HG02973 (cell line): Measurements from ENCODE around the gene EPB41.
"Not testable (repeated sequence)": the region's sequence is repeated elsewhere in the genome, so short reads cannot be mapped to it uniquely, and the experiment has no call there.

ENCODE experiments used
- ATAC-seq: cut with Tn5 transposase; IDR thresholded peaks from one replicate; pipeline ENCODE4 v1.9.1; 2021; ENCODE audit warnings: moderate library complexity; ENCODE audit not compliant: unreplicated experiment

The EPB41 gene

DNA sequence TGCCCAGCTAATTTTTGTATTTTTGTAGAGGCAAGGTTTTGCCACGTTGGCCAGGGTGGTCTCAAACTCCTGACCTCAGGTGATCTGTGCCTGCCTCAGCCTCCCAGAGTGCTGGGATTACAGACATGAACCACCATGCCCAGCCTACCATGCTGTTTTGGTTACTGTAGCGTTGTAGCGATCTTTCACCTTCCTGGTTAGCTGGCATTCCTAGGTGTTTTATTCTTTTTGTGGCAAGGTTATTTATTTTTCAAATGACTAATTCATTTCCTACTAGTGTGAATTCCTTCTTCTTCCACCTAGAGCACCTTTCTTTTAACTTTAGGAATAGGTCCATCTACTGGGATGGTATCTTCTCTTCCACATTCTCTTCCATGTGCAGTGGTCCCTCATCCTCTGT lies 180.1 kb downstream of the EPB41 start:
- no peak for ATAC-seq

DNA sequence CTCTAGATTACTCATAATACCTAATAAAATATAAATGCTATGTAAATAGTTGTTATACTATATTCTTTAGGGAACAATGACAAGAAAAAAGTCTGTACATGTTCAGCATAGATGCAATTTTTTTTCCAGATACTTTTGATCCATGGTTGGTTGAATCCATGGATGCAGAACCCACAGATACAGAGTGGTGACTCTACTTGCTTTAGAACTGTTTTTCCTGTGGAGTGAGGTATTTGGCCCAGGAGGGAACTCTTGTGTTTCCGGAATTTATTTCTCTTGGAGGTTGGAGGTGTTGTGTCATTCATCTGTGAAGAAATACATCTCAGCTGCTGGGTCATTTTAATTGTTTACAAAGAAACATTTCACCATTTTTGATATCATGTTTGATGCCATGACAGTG lies 180.6 kb downstream of the EPB41 start:
- ATAC-seq = no peak

DNA sequence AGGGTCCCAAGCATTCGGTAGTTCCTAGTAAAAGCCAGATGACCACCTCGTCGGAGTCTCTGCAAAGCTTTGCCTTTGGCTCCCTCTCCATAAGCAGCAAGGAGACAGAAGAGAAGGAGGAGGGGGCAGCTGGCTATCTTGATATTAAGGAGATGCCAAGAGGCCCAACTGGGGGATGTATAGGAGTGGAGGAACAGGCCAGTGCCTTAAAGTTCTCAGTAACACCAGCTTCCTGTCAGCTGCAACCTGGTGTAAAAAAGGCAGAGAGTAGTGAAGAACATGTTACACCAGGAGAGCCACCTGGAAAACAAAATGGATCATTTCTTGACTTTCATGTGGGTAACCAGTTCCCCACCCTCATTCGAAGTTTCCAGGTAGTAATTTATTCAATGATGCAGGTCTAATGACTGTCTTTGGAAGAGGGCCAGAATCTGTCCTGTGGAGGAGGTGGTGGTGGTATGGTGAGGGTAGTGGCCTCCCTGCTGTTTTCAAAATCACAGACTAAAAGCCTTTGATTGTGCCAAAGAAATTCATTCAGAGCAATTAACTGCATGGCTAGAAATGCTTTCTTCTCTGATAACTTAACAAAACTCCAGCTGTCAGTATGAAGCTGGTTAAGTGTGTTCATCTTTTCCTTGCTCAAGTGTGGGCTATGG lies 182.0 kb downstream of the EPB41 start:
- ATAC-seq = no peak

DNA sequence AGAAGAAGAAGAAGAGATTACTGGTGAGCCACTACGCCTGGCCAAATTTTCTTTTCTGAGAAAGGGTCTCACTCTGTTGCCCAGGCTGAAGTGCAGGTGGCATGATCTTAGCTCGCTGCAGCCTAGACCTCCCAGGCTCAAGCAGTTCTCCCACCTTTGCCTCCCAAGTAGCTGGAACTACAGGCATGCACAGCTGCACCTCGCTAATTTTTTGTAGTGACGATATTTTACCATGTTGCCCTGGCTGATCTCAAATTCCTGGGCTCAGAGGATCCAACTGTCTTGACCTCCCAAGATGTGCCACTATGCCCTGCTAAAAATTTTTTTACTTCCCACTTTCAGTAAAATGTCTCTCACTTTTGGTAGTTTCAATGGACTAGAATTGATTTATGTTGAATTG lies 184.9 kb downstream of the EPB41 start:
- no peak for ATAC-seq

DNA sequence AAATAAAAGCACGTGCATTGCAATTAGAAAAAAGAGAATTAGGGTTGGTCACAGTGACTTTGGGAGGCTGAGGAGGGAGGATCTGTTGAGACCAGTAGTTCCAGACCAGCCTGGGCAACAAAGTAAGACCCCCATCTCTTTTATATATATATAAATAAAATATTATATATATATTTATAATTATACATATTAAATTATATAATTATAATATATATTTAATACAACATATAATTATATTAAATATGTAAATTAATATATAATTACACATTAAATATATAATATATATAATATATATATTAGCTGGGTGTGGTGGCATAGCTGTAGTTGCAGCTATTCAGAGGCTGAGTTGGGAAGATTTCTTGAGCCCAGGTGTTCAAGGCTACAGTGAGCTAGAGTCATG lies 186.1 kb downstream of the EPB41 start:
- ATAC-seq = no peak

DNA sequence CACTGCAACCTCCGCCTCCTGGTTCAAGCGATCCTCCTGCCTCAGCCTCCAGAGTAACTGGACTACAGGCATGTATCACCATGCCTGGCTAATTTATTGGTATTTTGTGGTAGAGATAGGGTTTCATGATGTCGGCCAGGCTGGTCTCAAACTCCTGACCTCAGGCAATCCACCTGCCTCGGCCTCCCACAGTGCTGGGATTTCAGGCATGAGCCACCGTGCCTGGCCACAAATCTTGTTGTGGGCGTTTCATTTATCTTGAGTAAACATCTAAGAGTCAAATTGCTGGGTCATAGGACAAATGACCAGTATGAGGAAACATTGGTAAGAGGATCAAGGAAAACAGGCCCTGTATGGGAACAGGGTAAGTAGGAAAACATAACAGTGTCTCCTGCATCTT lies 191.5 kb downstream of the EPB41 start:
- ATAC-seq = no peak

DNA sequence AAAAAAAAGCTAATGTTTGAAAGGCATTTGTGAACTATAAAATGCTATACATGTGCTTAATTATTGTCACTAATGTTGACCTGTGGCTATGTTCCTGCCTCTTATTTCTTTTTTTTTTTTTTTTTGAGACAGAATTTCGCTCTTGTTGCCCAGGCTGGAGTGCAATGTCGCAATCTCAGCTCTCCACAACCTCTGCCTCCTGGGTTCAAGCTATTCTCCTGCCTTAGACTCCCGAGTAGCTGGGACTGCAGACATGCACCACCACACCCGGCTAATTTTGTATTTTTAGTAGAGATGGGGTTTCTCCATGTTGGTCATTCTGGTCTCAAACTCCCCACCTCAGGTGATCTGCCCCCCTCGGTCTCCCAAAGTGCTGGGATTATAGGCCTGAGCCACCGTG lies 193.7 kb downstream of the EPB41 start:
- ATAC-seq = not testable (repeated sequence)

DNA sequence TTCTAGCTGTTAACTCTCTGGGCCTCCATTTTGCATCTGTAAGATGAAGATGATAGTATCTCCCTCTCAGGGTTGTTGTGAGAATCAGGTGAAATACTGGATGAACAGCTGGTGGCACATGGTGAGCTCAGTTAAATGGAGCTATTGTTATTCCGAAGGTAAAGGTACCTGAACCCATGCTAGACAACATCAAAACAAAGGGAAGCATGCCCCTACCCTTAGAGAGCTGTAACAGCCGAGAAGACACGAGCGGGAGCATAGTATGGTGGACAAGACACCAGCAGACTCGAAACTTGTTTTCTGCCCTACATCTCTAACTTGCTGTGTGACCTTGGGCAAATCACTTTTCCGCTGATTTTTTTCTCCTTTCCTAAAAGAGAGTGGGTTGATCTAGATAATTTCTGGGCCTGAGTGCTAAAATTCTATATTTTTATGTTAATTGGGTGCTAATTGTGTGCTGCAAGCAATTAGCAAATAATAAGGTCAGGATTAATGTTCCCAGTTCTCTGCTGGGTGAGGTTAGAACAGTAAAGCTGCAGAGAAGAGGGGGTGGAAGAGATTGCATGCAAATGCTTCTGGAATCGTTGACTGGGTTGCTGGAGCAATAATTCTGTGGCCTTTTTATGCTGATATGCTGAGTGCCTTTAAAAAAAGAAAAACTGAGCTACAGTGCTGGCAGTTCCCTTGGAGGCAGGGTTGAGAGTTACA lies 198.5 kb downstream of the EPB41 start:
- ATAC-seq = no peak

DNA sequence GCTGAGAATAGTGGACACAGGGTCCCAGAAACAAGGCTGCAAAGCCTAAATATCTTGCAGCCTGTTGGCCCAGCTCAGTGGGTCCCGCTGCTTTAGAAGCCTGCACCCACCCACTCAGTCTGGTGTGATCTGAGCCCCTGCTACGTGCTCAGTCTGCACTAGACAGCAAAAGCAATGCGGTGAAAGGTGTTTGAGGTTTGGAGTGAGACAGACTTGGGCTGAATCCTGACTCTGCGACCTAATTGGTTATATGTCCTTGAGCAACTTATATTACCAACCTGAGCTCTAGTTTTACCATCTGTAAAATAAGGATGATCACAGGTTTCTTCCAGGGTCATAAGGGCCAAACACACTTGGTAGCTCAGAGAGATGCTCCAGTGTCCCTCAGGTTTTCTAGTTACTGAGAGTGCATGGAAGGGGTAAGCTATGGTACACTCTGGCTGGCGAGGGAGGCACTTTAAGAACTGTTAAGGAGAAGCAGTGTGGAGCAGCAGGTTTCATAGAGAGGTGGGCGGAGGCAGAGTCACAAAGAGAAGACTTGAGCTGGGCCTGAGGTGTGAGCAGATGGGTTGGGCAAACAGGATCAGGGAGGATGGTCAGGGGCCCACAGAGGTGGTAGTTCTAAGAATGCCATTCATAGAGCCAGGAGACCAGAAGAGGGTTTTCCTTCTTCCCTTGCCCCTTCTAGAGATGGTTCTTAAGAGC lies 199.2 kb downstream of the EPB41 start:
- ATAC-seq = no peak

DNA sequence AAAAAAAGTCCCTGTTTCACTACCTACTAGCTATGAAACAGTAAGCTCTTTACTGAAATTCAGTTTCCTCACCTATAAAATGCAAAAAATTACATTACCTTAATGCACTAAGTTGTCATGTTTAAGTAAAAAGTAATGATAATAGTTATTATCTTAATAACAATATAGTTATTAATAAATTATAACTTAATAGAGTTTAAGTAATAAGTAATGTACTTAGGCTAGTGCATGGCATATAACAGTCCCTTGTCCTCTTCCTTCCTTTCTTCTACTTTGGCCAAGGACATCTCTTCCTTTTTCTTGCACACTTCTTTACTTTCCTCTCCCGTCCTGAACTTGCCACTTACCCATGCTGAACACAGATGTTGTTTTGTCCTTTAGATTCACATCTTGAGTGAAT lies 200.3 kb downstream of the EPB41 start:
- no peak for ATAC-seq

DNA sequence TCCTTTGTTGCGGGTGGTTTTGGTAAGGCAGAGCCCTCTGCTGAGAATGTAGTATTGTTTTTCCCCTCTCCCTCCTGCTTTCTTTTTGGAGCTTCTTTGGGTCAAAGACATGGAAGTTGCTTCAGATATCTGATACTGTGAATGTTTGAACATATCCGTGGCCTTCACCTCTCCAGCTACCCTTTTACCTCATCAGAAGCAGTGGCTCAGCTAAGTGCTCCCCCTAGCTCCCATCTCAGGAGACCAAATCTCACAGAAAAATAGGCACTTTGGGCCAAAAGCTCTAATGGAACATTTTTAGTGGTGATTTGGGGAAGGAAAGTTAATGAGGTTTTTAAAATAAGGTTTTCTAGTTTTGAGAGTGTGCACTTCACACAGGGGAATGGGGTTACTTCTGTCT lies 203.0 kb downstream of the EPB41 start:
- no peak for ATAC-seq

DNA sequence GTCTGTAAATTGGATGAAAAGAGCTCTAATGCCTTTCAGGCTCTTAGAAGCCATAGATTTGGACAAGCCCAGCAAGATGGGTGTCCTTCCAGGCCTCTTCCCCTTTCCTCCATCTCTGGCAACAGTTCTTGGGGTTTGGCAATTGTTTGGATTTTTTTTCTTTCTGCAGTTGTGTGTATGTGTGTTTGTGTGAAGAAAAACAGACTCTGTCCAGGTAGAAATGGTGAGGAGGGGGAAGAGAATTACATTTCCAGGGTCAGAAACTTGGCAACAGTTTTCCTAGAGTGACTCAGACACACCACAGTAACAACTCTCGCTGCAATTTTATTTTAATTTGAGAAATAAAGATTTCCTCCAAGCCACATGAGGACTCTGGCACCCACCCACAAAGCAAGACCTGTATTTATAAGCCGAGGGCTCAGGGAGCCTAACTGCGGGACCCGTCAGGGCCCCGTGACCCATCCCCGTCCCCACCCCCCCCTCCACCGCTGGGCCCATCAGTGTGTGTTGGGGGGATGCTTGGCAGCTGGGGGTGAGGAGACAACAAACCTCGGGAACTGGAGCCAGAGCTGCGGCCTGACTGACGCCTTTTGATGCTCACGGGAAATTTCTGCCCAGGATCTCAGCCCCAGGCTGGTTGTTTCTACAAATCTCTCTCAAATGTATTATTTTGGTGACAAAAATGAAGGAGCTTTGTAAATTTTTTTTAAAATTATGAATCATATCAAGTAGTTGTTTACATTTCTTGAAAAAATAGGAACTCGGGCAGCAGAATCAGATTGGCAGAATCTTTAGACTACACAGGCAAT lies 205.0 kb downstream of the EPB41 start:
- ATAC-seq = no peak

DNA sequence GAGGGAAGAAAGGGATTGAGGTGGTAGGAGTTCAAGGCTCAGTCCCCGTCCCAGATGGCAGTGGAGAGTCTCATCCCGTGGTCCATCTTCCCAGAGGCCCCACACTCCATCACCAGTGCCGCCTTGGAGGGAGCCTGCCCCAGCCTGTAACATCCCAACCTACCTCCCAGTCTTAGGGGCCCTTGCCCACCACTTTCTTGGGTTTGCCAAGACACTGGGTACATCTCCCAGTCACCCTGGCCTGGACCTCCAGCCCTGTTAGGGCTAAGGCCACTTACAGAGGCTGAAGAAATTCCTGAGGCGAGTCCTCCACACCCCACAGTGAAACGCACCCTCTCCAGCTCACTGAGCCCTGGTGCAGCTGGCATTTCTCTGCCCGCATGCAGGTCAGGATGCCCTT lies 206.0 kb downstream of the EPB41 start:
- ATAC-seq = no peak

DNA sequence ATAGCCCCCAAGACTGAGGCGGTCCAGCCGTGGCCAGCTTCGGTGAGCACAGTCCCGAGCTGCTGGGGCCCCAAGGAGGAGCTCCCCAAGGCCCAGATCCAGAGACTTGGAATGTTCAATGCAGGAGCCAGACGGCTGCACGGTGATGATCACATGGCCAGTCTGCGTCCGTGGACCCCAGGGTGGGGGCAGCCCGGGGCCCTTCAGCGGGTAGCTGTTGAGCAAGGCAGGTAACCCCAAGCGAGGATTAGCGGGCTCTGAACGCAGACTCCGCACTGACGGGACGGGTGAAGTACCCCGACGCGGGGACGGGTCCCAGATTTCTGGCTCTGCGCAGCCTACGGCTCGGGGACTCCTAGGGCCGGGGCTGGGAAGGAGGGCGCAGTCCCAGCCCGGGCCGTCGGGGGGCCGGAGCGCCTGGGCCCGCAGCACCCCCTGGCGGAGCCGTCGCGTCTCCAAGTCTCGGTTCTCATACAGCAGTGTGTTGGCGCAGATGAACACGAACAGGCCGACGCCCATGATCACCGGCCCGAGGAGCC lies 206.6 kb downstream of the EPB41 start:
- ATAC-seq = no peak

DNA sequence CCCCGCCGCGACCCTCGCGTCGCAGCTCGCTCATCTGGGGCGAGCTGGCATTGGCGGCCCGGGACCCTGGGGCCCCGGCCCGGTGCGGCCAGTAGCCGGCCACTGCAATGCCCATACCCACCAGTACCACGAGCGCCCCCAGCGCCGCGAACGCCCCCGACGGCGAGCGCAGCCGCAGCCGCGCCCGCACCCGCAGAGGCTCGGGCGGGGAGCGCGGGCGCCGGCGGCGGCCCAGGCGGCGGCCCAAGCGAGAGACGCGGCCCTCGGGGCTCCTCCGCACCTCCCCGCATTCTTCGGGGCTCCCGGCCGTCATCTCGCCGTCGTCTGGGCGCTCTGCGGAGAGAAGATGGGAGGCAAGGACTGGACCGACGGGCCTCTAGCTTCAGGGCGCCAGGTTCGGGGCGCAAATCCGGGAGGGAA lies 207.2 kb downstream of the EPB41 start:
- ATAC-seq = no peak

DNA sequence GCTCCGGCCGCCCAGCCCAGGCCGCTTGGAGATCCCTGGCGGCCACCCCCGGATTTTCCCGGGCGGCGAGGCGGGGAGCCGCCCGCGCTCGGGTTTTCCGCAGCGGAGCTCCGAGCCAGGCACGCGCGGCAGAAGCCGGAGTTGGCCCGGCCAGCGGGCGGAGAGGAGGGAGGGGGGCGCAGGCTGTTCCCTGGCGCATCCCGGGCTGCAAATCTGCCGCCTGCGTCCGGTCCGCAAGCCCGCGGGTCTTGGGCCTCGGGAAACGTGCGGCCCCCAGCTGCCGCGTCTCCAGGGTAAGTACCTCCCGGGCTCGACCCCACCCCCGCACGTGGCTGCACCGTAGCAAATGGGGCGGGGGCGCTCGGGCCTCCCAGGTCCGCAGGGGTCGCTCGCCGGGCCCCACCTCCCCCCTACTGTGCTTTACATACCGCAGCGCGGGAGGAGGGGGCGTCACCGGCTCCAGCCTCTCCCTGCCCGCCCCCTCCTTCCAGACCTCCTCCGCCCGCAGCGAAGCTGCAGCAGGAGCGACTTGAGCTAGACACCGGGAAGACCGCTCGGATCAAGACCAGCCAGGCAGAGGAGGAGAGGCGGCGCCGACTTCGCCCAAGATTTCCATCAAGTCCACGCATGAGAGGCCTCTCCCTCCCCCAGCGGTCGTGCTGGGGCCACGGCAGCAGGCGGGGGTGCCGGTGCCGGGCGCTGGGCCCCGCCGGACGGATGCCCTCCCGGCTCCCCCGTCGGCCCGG lies 207.7 kb downstream of the EPB41 start:
- ATAC-seq = no peak

DNA sequence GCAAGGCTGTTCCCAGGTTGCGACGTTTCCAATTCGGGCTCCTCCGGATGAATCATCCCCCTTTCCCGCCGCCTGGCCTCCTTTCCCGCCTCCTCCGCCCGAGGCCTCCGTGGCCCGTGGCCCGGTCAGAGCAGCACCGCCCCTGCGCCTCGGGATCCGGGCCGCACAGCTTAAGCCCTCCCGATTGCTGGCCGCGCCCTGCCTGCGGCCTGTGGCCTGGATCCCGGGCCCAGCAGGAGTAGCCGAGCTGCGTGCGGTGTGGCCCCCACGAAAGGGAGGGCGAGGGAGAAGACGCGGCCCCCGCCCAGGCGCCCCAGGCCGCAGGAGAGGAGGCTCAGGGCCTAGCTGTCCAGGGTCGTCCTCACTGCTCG lies 208.3 kb downstream of the EPB41 start:
- no peak for ATAC-seq

DNA sequence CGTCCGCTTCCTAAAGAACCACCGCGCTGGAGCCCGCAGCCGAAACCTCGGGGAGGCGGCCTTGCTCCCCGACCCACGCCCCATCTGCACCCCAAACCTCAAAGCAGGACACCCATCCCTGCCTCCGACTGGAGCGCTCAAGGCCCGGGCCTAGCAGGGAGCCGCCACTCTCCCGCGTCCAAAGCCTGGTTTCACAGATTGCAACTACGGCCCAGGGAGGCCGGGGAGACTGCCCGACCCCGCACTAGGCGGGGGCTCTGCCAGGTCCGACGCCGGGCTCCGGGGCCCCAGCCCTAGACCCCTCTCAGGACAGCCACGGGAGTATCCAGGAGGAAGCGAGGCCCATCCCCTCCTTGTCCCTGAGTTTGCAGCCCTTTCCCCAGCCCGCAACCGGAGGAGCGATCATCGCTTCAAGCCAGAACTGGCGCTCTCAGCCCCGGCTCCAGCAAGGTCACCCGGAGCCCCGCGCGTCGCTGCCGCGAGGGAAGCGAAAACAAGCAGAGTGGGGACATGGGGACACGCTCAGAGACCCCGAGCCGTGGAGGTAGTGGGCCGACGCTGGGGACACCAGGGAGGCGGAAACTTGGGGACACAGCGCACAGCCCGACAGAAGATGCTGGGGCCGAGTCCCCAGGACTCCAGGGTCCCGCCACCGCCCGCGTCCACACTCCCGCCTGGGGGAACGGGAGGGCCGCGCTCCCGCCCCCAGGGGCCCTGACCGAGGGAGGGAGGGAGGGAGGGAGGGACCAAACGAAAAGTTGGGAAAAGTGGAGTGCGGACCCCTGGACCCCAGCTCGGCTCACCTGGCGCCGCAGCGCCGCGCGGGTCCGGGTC lies 208.9 kb downstream of the EPB41 start:
- ATAC-seq = no peak

DNA sequence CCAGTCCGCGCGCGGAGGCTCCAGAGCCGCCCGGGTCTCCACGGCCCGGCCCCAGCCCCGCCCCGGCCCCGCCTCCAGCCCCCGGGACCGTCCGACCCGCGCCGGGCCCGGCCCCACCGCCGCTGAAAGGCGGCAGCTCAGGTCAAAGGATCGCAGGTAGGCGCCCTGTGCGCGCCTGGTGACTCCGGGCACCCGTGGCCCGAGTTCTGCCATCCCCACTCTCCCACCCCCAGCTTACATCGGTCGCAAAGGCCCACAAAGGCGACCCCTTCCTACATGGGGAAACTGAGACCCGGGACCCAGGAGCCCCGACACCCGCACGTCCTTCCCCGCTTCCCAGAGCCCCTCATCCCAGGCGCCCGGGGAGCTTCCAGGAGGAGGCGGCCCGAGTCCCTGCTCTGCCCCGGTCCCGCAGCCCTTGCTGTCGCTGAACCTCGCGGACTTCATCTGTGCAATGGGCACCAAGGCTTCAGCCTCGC lies 209.6 kb downstream of the EPB41 start, which contains the start of gene TMEM200B:
TSS of gene TMEM200B (minus strand) at position 17 of the 479 bp plus-strand sequence. CDS start 2,075 bp downstream, outside the sequence.
- ATAC-seq = no peak
